ENCODE data around the gene DDX41.

DNA sequence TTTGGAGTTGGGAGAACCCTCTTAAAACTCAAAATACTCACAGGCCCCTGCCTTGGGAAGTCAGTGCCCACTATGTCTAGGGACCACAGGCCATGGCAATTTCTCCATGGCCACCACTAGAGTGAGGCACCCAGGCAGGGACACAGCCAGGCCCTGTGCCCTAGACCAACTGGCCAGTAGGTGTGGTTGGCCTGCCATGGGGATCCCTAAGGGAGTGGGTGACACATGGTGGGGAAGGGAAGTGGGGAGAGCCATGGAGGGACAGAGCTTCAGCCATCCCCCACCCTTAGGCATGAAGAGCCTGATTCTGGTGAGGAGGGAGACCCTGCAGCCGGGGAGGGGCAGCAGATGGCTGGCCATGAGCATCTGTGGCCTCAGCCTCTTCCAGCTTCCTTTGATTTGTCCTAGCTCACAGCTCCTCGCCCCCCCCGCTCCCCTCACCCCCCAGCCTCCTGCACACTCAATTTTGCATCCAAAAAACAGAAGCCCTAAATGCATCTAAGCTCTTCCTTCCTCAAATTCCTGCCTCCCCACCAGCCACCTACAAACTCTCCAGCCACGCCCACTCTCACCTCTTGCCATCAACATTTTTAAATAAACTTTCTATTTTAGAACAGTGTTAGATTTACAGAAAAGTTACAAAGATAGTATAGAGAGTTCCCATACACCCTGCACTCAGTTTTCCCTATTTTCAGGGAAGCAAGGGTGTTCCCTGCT, 41.8 kb downstream of the DDX41 start:
- TF ChIP-seq, protein P1, sequence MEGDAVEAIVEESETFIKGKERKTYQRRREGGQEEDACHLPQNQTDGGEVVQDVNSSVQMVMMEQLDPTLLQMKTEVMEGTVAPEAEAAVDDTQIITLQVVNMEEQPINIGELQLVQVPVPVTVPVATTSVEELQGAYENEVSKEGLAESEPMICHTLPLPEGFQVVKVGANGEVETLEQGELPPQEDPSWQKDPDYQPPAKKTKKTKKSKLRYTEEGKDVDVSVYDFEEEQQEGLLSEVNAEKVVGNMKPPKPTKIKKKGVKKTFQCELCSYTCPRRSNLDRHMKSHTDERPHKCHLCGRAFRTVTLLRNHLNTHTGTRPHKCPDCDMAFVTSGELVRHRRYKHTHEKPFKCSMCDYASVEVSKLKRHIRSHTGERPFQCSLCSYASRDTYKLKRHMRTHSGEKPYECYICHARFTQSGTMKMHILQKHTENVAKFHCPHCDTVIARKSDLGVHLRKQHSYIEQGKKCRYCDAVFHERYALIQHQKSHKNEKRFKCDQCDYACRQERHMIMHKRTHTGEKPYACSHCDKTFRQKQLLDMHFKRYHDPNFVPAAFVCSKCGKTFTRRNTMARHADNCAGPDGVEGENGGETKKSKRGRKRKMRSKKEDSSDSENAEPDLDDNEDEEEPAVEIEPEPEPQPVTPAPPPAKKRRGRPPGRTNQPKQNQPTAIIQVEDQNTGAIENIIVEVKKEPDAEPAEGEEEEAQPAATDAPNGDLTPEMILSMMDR (IDR thresholded peaks at IDR 0.05), result no peak
- TF ChIP-seq EZH2phosphoT487 (IDR thresholded peaks at IDR 0.05) (no peak), EZH2 (IDR thresholded peaks at IDR 0.05) (no peak)

Data from neural progenitor cell (in vitro differentiated cells).